K562 (cell line): ENCODE measurements around the gene XRN1. TPM values are rescaled to one million over a fixed set of nuclear protein-coding genes. Genes with fewer than 3 reads are reported as not detected.
A peak's percentile ranks its signal among the peaks of the same experiment; 100 is the strongest.

Experiments used
- ATAC-seq: fragments of 200-7000 bp; cut with Tn5 transposase; 3 replicates; pipeline ENCODE4 v1.9.1; 2020; ENCODE audit warnings: moderate library complexity
- BruUV-seq: library from RNA; stranded (reverse); fragments of 400-500 nt; replicated peaks from 2 replicates; lab custom pipeline; 2021; lab: Mats Ljungman, UMichigan
- CTCF ChIA-PET: fragments of 300-600 bp; formaldehyde crosslinking; extraction: SDS; loops from one replicate; lab custom pipeline; 2021; ENCODE audit warnings: low intra/inter-chr PET ratio; lab: Yijun Ruan, JAX
- POLR2A ChIA-PET: fragments of 300-600, 350-650 bp; sonication (Branson Sonifier 250); formaldehyde crosslinking; extraction: SDS; loops from one replicate; lab custom pipeline; 2021; ENCODE audit warnings: antibody characterized with exemption, inconsistent platforms; lab: Yijun Ruan, JAX
- DNase-seq, 4 experiments: peaks; one replicate each; pipeline versions ENCODE4 v3.0.0 to v3.0.0-alpha.2; 2011 to 2018; ENCODE audit warnings: low spot score in 3 of 4, mixed read lengths in 3 of 4; ENCODE audit errors: extremely low read depth in 1 of 4
- FAIRE-seq: peaks from 2 replicates; lab custom pipeline; 2011; peaks lifted over from hg19 to GRCh38; lab: Jason Lieb, UNC
- H2AFZ ChIP-seq: 2 replicates; pipeline ENCODE4 v1.6.0; 2011; ENCODE audit warnings: low read depth, low read length, control low read depth, inconsistent platforms
- H3K27ac ChIP-seq: fragments of 200-600 bp; 3 replicates; pipeline ENCODE4 v1.8.0; 2011; ENCODE audit warnings: low read depth, mild to moderate bottlenecking, control low read depth, inconsistent platforms, low read length, moderate library complexity, mixed read lengths; ENCODE audit errors: extremely low read depth
- H3K27me3 ChIP-seq, 2 experiments: fragments of 300-600 bp in 1 of 2; 2 replicates in 1 of 2; 3 replicates in 1 of 2; pipeline versions ENCODE4 v1.6.0 to v1.8.0; 2011; ENCODE audit warnings: inconsistent platforms in 2 of 2, low read length in 2 of 2, mild to moderate bottlenecking in 1 of 2, mixed read lengths in 1 of 2, moderate library complexity in 1 of 2; ENCODE audit not compliant: control insufficient read depth in 2 of 2, insufficient read depth in 2 of 2
- H3K36me3 ChIP-seq: fragments of 300-600 bp; 3 replicates; pipeline ENCODE4 v1.8.0; 2011; ENCODE audit warnings: mild to moderate bottlenecking, low read length, inconsistent platforms; ENCODE audit not compliant: control insufficient read depth, insufficient read depth
- H3K4me1 ChIP-seq, 2 experiments: fragments of 200-600 bp in 1 of 2; replicated peaks in 1 of 2; 2 replicates in 1 of 2; 3 replicates in 1 of 2; pipeline versions ENCODE4 v1.5.1 to v1.8.0; 2011; ENCODE audit warnings: inconsistent platforms in 2 of 2, low read length in 2 of 2, mild to moderate bottlenecking in 1 of 2, mixed read lengths in 1 of 2, moderate library complexity in 1 of 2; ENCODE audit not compliant: control insufficient read depth in 2 of 2, insufficient read depth in 2 of 2
- H3K4me2 ChIP-seq: 2 replicates; pipeline ENCODE4 v1.6.1; 2011; ENCODE audit warnings: low read length, control low read depth, inconsistent platforms, mixed read lengths; ENCODE audit not compliant: insufficient read depth
- H3K4me3 ChIP-seq: fragments of 200-600 bp; sonication (generic), shearing (Covaris generic); 2 replicates; pipeline ENCODE4 v1.5.1; 2016; ENCODE audit warnings: control low read depth, inconsistent platforms
- H3K79me2 ChIP-seq: fragments of 200-600 bp; 3 replicates; pipeline ENCODE4 v1.8.0; 2011; ENCODE audit warnings: low read length, inconsistent platforms; ENCODE audit not compliant: control insufficient read depth, insufficient read depth
- H3K9ac ChIP-seq, 2 experiments: 2 replicates each; pipeline versions ENCODE4 v1.6.0 to v1.6.1; 2011; ENCODE audit warnings: low read depth in 2 of 2, low read length in 2 of 2, control low read depth in 1 of 2, inconsistent platforms in 1 of 2, mild to moderate bottlenecking in 1 of 2, mixed read lengths in 1 of 2; ENCODE audit not compliant: insufficient read depth in 1 of 2
- H3K9me1 ChIP-seq: one replicate; pipeline ENCODE4 v1.6.0; 2011; ENCODE audit warnings: inconsistent platforms, mild to moderate bottlenecking, low read length, moderate library complexity; ENCODE audit not compliant: control insufficient read depth, insufficient read depth
- H3K9me3 ChIP-seq: replicated peaks from 2 replicates; pipeline ENCODE4 v1.5.1; 2011; ENCODE audit warnings: low read depth, low read length, inconsistent platforms; ENCODE audit not compliant: control insufficient read depth, insufficient read depth
- H4K20me1 ChIP-seq: replicated peaks from 2 replicates; pipeline ENCODE4 v1.6.1; 2011; ENCODE audit warnings: low read length, inconsistent platforms, mixed read lengths; ENCODE audit not compliant: control insufficient read depth, insufficient read depth
- ARID2 ChIP-seq: fragments of 450-650 bp; IDR thresholded peaks from 2 replicates; pipeline ENCODE4 v1.6.1; 2017; ENCODE audit warnings: antibody characterized with exemption, mild to moderate bottlenecking
- ARNT ChIP-seq, 2 experiments: fragments of 450-650 bp; IDR thresholded peaks; 2 replicates each; pipeline ENCODE4 v1.6.1; 2016; ENCODE audit warnings: mild to moderate bottlenecking in 1 of 2
- ATF6 ChIP-seq: sonication (generic); formaldehyde crosslinking; IDR thresholded peaks from 2 replicates; pipeline ENCODE4 v1.4.0; 2020; ENCODE audit warnings: mild to moderate bottlenecking, missing genetic modification reagents
- DDX20 ChIP-seq: fragments of 450-650 bp; IDR thresholded peaks from 2 replicates; pipeline ENCODE4 v1.6.1; 2016; ENCODE audit warnings: missing genetic modification characterization, low read depth, mild to moderate bottlenecking, missing compliant biosample characterization, moderate library complexity
- DMBX1 ChIP-seq: fragments of 250-450 bp; sonication (Bioruptor Pico); IDR thresholded peaks from 2 replicates; pipeline ENCODE4 v1.8.0; 2022; ENCODE audit warnings: inconsistent platforms, mild to moderate bottlenecking, moderate library complexity, borderline replicate concordance
- HMG20A ChIP-seq: fragments of 450-650 bp; formaldehyde crosslinking; conservative IDR thresholded peaks from 2 replicates; pipeline ENCODE4 v1.4.0; 2020; ENCODE audit warnings: mild to moderate bottlenecking, mixed read lengths
- MAX ChIP-seq: sonication (generic); formaldehyde crosslinking; IDR thresholded peaks from 2 replicates; pipeline ENCODE4 v1.9.0; 2022; ENCODE audit warnings: mild to moderate bottlenecking, missing genetic modification reagents
- NRF1 ChIP-seq, 2 experiments: fragments of 450-650 bp; IDR thresholded peaks in 1 of 2; conservative IDR thresholded peaks in 1 of 2; 2 replicates each; pipeline ENCODE4 v1.6.1; 2014; ENCODE audit warnings: mild to moderate bottlenecking in 2 of 2
- PCBP1 ChIP-seq: fragments of 200-400 bp; formaldehyde crosslinking; IDR thresholded peaks from 2 replicates; pipeline ENCODE4 v1.6.1; 2018; ENCODE audit warnings: mild to moderate bottlenecking, low read depth, low read length; ENCODE audit not compliant: poor library complexity, severe bottlenecking
- PRPF4 ChIP-seq: fragments of 200-400 bp; formaldehyde crosslinking; IDR thresholded peaks from one replicate; pipeline ENCODE4 v1.6.1; 2017; ENCODE audit warnings: low read length, low read depth, mild to moderate bottlenecking; ENCODE audit not compliant: insufficient read depth, poor library complexity, severe bottlenecking
- RBM14 ChIP-seq: fragments of 200-400 bp; formaldehyde crosslinking; IDR thresholded peaks from 2 replicates; pipeline ENCODE4 v1.6.1; 2018; ENCODE audit warnings: low read depth, mild to moderate bottlenecking, low read length, moderate library complexity, borderline replicate concordance; ENCODE audit not compliant: insufficient read depth
- SMAD1 ChIP-seq: fragments of 150-350 bp; IDR thresholded peaks from 2 replicates; pipeline ENCODE4 v1.6.1; 2014; ENCODE audit warnings: low read length, low read depth; ENCODE audit not compliant: partially characterized antibody
- ZNF239 ChIP-seq: fragments of 250-450 bp; sonication (Bioruptor Pico); IDR thresholded peaks from 2 replicates; pipeline ENCODE4 v1.4.0; 2020; ENCODE audit warnings: mild to moderate bottlenecking
- WGBS: fragments of 100-300 bp; shearing (Covaris generic); methylation state at CpG from one replicate; pipeline ENCODE4 v1.1.6; 2016; ENCODE audit warnings: low coverage, mixed read lengths; ENCODE audit not compliant: insufficient coverage; ENCODE audit errors: missing lambda C conversion rate; 5-methylcytosine and 5-hydroxymethylcytosine counted together
- in situ Hi-C: fragments of 300-500 bp; cut with MboI; formaldehyde crosslinking; loops from 4 replicates; pipeline ENCODE4 v1.15.0; 2018; ENCODE audit warnings: inconsistent platforms, mixed read lengths
- intact Hi-C: fragments of 100-400 bp; cut with micrococcal nuclease; formaldehyde crosslinking; loops from 2 replicates; pipeline ENCODE4 v1.14.2; 2022
- polyA plus RNA-seq, 8 experiments: library from polyadenylated mRNA; depleted of rRNA in 4 of 8; stranded (reverse) in 5 of 8; unstranded in 3 of 8; fragments of >200 nt; fragmentation: Nextera tagmentation in 2 of 8; fragmentation: Illumina TruSeq in 1 of 8; extraction: Ambion mirVana in 2 of 8; extraction: Trizol in 1 of 8; gene quantifications; 2 replicates each; pipeline versions ENCODE4 v1.2.1 to v1.2.3, GENCODE V29; 2011 to 2014; ENCODE audit warnings: inconsistent platforms in 1 of 8, missing spikeins in 1 of 8
- total RNA-seq, 7 experiments: library from RNA; depleted of rRNA in 6 of 7; stranded (reverse); fragments of >200 nt in 6 of 7; fragmentation: Illumina TruSeq in 2 of 7; extraction: Trizol in 2 of 7; gene quantifications; 2 replicates each; pipeline versions ENCODE4 v1.2.1 to v1.2.3, GENCODE V29; 2011 to 2021; ENCODE audit warnings: low replicate concordance in 1 of 7

The XRN1 gene
- total and polyA plus RNA-seq, 9 of the 15 experiments (the other 6 are each of a cell fraction or from before 2014, with no cell fraction given): 3.1 to 28.4 (median 17.2) TPM

GRCh38 chr3:142272200-142272891, 175.5 kb downstream of the XRN1 start:
- H4K20me1 ChIP-seq: no peaks in the 10 kb centered on the region
- H3K36me3 ChIP-seq: no peaks in the 10 kb centered on the region
- no peaks in the 10 kb centered on the region for H3K9me1 ChIP-seq
- peaks cover 0 to 6% of the 10 kb centered on the region in 2 experiments; a peak in 1 of 5 replicates for H3K4me1 ChIP-seq
- ATAC-seq: peak; percentile 58
- no peak overlapping the region for H3K27ac ChIP-seq
- TF ChIP-seq SMAD1: no peak
- no peak for TF ChIP-seq DDX20 (tag)
- TF ChIP-seq PRPF4: no peak
- no peak for TF ChIP-seq PCBP1
- TF ChIP-seq HMG20A (CRISPR knock-in tag): no peak
- no peak for TF ChIP-seq ARID2
- TF ChIP-seq ZNF239 (CRISPR knock-in tag): no peak
- no peak for TF ChIP-seq MAX (CRISPR knock-in tag)
- TF ChIP-seq ATF6 (CRISPR knock-in tag): no peak
- no peak for TF ChIP-seq RBM14
- TF ChIP-seq DMBX1: no peak
- no peak for TF ChIP-seq ARNT (IDR thresholded peaks at IDR 0.05)
- no peak for TF ChIP-seq NRF1 (conservative IDR thresholded peaks at IDR 0.05 in 1 of 2, IDR thresholded peaks at IDR 0.05 in 1 of 2)
- intact Hi-C loops: loop anchor here (10.0 kb wide), 1 partner anchor 698 kb away; no protein-coding TSS in a partner anchor
- no peak for FAIRE-seq
- 70% methylated on average over 8 of the region's 8 CpGs for WGBS
- POLR2A ChIA-PET: no interaction called here
- H3K79me2 ChIP-seq: no peaks in the 10 kb centered on the region
- H3K27me3 ChIP-seq: no peaks in the 10 kb centered on the region
- H3K4me3 ChIP-seq: no peak overlapping the region
- no peaks in the 10 kb centered on the region for H3K9me3 ChIP-seq
- H3K9ac ChIP-seq: no peak overlapping the region
- BruUV-seq: no TSS peak
- in situ Hi-C loops: no loop called here
- DNase-seq: no peak
- peak overlapping the region; percentile 42; the same call in 1 of the 2 replicates for H2AFZ ChIP-seq
- CTCF ChIA-PET: no interaction called here
- H3K4me2 ChIP-seq: no peak overlapping the region
